Mesendoderm (in vitro differentiated cells): Measurements from ENCODE around the gene CPA4.
A peak's percentile ranks its signal among the peaks of the same experiment; 100 is the strongest.

Experiments
- DNase-seq: peaks from one replicate; pipeline ENCODE4 v3.0.0; 2013
- H2AK5ac ChIP-seq: 2 replicates; pipeline ENCODE4 v1.6.1; 2013; ENCODE audit warnings: low read length, inconsistent platforms
- H2BK120ac ChIP-seq: 2 replicates; pipeline ENCODE4 v1.6.1; 2013; ENCODE audit warnings: low read depth, mild to moderate bottlenecking, low read length, moderate library complexity, mixed read lengths
- H2BK15ac ChIP-seq: replicated peaks from 2 replicates; pipeline ENCODE4 v1.6.1; 2013; ENCODE audit warnings: low read depth, mild to moderate bottlenecking, moderate library complexity
- H2BK5ac ChIP-seq: 2 replicates; pipeline ENCODE4 v1.6.1; 2013; ENCODE audit warnings: low read length, inconsistent platforms
- H3K18ac ChIP-seq: 2 replicates; pipeline ENCODE4 v1.6.1; 2013; ENCODE audit warnings: mild to moderate bottlenecking, low read length, mixed read lengths
- H3K23ac ChIP-seq: one replicate; pipeline ENCODE4 v1.6.1; 2013; ENCODE audit warnings: low read length
- H3K27ac ChIP-seq: 2 replicates; pipeline ENCODE4 v1.5.1; 2013; ENCODE audit warnings: low read depth, mild to moderate bottlenecking, inconsistent platforms, low read length, moderate library complexity
- H3K27me3 ChIP-seq: 2 replicates; pipeline ENCODE4 v1.6.1; 2013; ENCODE audit warnings: low read length, control low read depth, mild to moderate bottlenecking, inconsistent platforms; ENCODE audit not compliant: insufficient read depth, poor library complexity
- H3K36me3 ChIP-seq: 2 replicates; pipeline ENCODE4 v1.6.1; 2013; ENCODE audit warnings: low read length, inconsistent platforms; ENCODE audit not compliant: control insufficient read depth, insufficient read depth
- H3K4ac ChIP-seq: one replicate; pipeline ENCODE4 v1.6.1; 2013; ENCODE audit warnings: low read depth, mild to moderate bottlenecking, low read length, moderate library complexity
- H3K4me1 ChIP-seq: 2 replicates; pipeline ENCODE4 v1.6.1; 2013; ENCODE audit warnings: low read depth, low read length, inconsistent platforms; ENCODE audit not compliant: control insufficient read depth
- H3K4me2 ChIP-seq: 2 replicates; pipeline ENCODE4 v1.6.1; 2013; ENCODE audit warnings: low read length
- H3K4me3 ChIP-seq: 2 replicates; pipeline ENCODE4 v1.5.1; 2013; ENCODE audit warnings: mild to moderate bottlenecking, low read length
- H3K56ac ChIP-seq: one replicate; pipeline ENCODE4 v1.6.1; 2013; ENCODE audit warnings: low read length
- H3K79me1 ChIP-seq: 2 replicates; pipeline ENCODE4 v1.6.1; 2013; ENCODE audit warnings: low read length, inconsistent platforms
- H3K79me2 ChIP-seq: 2 replicates; pipeline ENCODE4 v1.6.1; 2013; ENCODE audit warnings: mild to moderate bottlenecking, low read length; ENCODE audit not compliant: control insufficient read depth, insufficient read depth
- H3K9ac ChIP-seq: 2 replicates; pipeline ENCODE4 v1.6.1; 2013; ENCODE audit warnings: low read length, inconsistent platforms
- H4K5ac ChIP-seq: one replicate; pipeline ENCODE4 v1.6.1; 2013; ENCODE audit warnings: low read length
- H4K8ac ChIP-seq: one replicate; pipeline ENCODE4 v1.6.1; 2013; ENCODE audit warnings: low read depth, mild to moderate bottlenecking, control low read depth, low read length, moderate library complexity
- WGBS: extraction: QIAGEN DNeasy Blood & Tissue Kit; methylation state at CpG from one replicate; pipeline ENCODE4 v1.1.7; 2013; ENCODE audit warnings: low lambda C conversion rate, missing lambda C conversion rate; ENCODE audit not compliant: insufficient coverage; ENCODE audit errors: extremely low coverage; 5-methylcytosine and 5-hydroxymethylcytosine counted together

CPA4 gene

DNA sequence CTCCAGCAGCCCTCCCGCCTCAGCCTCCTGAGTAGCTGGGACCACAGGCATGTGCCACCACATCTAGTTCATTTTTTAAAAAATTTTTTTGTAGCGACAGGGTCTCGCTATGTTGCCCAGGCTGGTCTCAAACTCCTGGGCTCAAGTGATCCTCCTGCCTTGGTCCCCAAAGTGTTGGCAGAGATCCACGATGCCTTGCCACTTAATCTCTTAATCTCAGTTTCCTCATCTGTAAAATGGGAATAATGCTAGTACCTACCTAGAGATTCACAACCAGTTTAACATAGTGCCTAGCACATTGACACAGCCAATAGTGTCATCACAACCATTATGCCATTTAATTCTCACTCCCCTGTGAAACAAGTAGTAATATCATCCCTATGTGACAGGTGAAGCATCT, 4.8 kb upstream of the CPA4 start:
- H3K56ac ChIP-seq = no peak overlapping the region
- no peak overlapping the region for H3K18ac ChIP-seq
- no peaks in the 10 kb centered on the region for H3K27me3 ChIP-seq
- H2BK15ac ChIP-seq = no peak overlapping the region
- H3K79me2 ChIP-seq = no peaks in the 10 kb centered on the region
- no peak overlapping the region for H3K9ac ChIP-seq
- H2AK5ac ChIP-seq = no peak overlapping the region
- H2BK120ac ChIP-seq = no peak overlapping the region
- H3K4me3 ChIP-seq = no peak overlapping the region
- H3K27ac ChIP-seq = no peak overlapping the region
- H3K4me2 ChIP-seq = no peak overlapping the region
- no peak overlapping the region for H4K5ac ChIP-seq
- no peaks in the 10 kb centered on the region for H3K36me3 ChIP-seq
- no peaks in the 10 kb centered on the region for H3K4me1 ChIP-seq
- no peak overlapping the region for H3K4ac ChIP-seq
- no peak overlapping the region for H4K8ac ChIP-seq
- no CpG with 5 or more reads among the region's 4 CpGs for WGBS
- H3K23ac ChIP-seq = no peak overlapping the region
- no peak overlapping the region for H2BK5ac ChIP-seq
- no peak for DNase-seq
- no peaks in the 10 kb centered on the region for H3K79me1 ChIP-seq

- Histone ChIP-seq H2BK15ac (no peak overlapping the region), H3K4me3 (no peak overlapping the region), H3K4me1 (no peaks in the 10 kb centered on the region), H3K4me2 (no peak overlapping the region), H3K27me3 (no peaks in the 10 kb centered on the region), H3K9ac (no peak overlapping the region), H4K5ac (no peak overlapping the region), H3K4ac (no peak overlapping the region), H2BK120ac (no peak overlapping the region), H3K79me1 (no peaks in the 10 kb centered on the region), H3K18ac (no peak overlapping the region), H3K56ac (no peak overlapping the region), H3K27ac (no peak overlapping the region), H2BK5ac (no peak overlapping the region), H3K36me3 (no peaks in the 10 kb centered on the region), H4K8ac (no peak overlapping the region), H2AK5ac (no peak overlapping the region), H3K79me2 (no peaks in the 10 kb centered on the region), H3K23ac (no peak overlapping the region)
- no peak for DNase-seq
- WGBS = no CpG with 5 or more reads among the region's 5 CpGs
Measured at GRCh38 chr7:130288829-130289228, 4.1 kb upstream of the CPA4 start.

DNA sequence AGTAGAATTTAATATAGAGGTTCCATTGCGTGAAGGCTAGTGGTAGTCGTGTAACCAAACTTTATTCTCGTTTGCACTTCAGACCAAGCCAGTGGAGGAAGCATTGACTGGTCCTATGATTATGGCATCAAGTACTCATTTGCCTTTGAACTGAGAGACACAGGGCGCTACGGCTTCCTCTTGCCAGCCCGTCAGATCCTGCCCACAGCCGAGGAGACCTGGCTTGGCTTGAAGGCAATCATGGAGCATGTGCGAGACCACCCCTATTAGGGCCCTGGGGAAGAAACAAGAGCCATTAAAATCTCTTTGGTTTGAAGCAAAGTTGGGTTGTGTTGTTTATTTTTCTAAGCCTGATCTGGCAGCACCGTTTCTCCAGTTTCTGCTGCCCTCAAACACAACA, 3.5 kb upstream of the CPA4 start:
- DNase-seq = no peak
- no peak overlapping the region for H4K5ac ChIP-seq
- no CpG with 5 or more reads among the region's 9 CpGs for WGBS

GRCh38 chr7:130290745-130291144, 2.2 kb upstream of the CPA4 start:
- Histone ChIP-seq H3K23ac (no peak overlapping the region), H3K27ac (no peak overlapping the region), H2AK5ac (no peak overlapping the region), H3K56ac (no peak overlapping the region), H2BK120ac (no peak overlapping the region), H3K4me1 (no peaks in the 10 kb centered on the region), H4K5ac (no peak overlapping the region), H3K18ac (no peak overlapping the region), H2BK15ac (no peak overlapping the region), H3K27me3 (no peaks in the 10 kb centered on the region), H4K8ac (no peak overlapping the region), H3K36me3 (no peaks in the 10 kb centered on the region), H2BK5ac (no peak overlapping the region), H3K4ac (no peak overlapping the region), H3K4me2 (no peak overlapping the region), H3K4me3 (no peak overlapping the region), H3K79me1 (no peaks in the 10 kb centered on the region), H3K79me2 (no peaks in the 10 kb centered on the region), H3K9ac (no peak overlapping the region)
- WGBS = no CpG with 5 or more reads among the region's 6 CpGs
- peak; percentile 34 for DNase-seq

More for the DNA sequence above, 3.5 kb upstream of the CPA4 start:
- Histone ChIP-seq H2BK15ac (no peak overlapping the region), H4K8ac (no peak overlapping the region), H3K18ac (no peak overlapping the region), H3K23ac (no peak overlapping the region), H3K79me2 (no peaks in the 10 kb centered on the region), H3K56ac (no peak overlapping the region), H3K9ac (no peak overlapping the region), H2BK5ac (no peak overlapping the region), H3K4ac (no peak overlapping the region), H3K79me1 (no peaks in the 10 kb centered on the region), H3K4me1 (no peaks in the 10 kb centered on the region), H2BK120ac (no peak overlapping the region), H3K27ac (no peak overlapping the region), H2AK5ac (no peak overlapping the region), H3K4me2 (no peak overlapping the region), H3K4me3 (no peak overlapping the region), H3K36me3 (no peaks in the 10 kb centered on the region), H3K27me3 (no peaks in the 10 kb centered on the region)

DNA sequence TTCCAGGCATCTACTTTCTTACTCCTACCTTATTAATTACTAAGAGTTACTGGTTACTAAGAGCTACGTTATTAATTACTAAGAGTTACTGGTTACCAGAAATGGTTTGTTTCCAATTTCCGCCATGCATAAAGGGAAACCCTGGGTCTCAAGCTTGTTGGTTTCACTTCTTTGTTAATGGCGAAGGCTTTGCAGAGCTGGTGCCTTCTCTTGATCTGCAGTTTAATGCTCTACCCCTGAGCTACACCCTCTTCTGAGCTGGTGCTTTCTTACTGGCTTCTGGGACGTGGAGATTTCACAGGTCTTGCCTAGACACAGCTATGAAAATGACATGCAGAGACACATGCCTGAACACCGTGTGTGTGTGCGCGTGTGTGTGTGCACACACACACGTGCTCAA, 560 bp downstream of the CPA4 start:
- no peaks in the 10 kb centered on the region for H3K79me2 ChIP-seq
- H4K8ac ChIP-seq = no peak overlapping the region
- no peak overlapping the region for H3K4me2 ChIP-seq
- H3K27ac ChIP-seq = no peak overlapping the region
- no peak overlapping the region for H2BK120ac ChIP-seq
- no peaks in the 10 kb centered on the region for H3K27me3 ChIP-seq
- H3K36me3 ChIP-seq = no peaks in the 10 kb centered on the region
- no CpG with 5 or more reads among the region's 8 CpGs for WGBS
- H3K4me3 ChIP-seq = no peak overlapping the region
- H2BK15ac ChIP-seq = no peak overlapping the region
- H3K18ac ChIP-seq = no peak overlapping the region
- H3K4ac ChIP-seq = no peak overlapping the region
- H3K79me1 ChIP-seq = no peaks in the 10 kb centered on the region
- no peak overlapping the region for H3K56ac ChIP-seq
- H3K9ac ChIP-seq = no peak overlapping the region
- no peak overlapping the region for H3K23ac ChIP-seq
- no peaks in the 10 kb centered on the region for H3K4me1 ChIP-seq
- H4K5ac ChIP-seq = no peak overlapping the region
- H2AK5ac ChIP-seq = no peak overlapping the region
- no peak for DNase-seq
- no peak overlapping the region for H2BK5ac ChIP-seq

DNA sequence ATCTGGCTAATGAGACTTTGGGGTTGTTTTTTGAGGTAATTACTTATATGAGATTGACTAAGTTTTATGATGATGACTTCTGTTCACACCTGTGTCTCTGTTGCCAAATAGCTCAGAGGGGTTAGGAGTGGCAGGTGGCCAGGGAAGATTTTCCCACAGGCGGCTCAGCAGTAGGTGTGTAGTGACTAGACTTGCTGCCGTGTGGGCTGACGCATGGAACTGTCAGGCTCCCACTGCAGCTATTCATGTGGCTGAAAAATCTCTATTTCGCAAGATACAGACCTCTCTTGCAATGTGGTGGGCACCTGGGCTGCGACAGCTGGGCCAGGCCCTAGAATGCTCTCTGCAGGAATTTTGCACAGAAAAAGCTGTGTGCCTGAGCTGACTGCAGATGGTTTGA, 1.4 kb downstream of the CPA4 start:
- no peak overlapping the region for H2BK15ac ChIP-seq
- no peak for DNase-seq
- H3K23ac ChIP-seq = no peak overlapping the region
- H3K4me3 ChIP-seq = no peak overlapping the region
- H3K79me2 ChIP-seq = no peaks in the 10 kb centered on the region
- H3K18ac ChIP-seq = no peak overlapping the region
- WGBS = no CpG with 5 or more reads among the region's 5 CpGs
- H2BK5ac ChIP-seq = no peak overlapping the region
- H2AK5ac ChIP-seq = no peak overlapping the region
- no peaks in the 10 kb centered on the region for H3K79me1 ChIP-seq
- no peak overlapping the region for H3K4me2 ChIP-seq
- H4K8ac ChIP-seq = no peak overlapping the region
- no peak overlapping the region for H3K27ac ChIP-seq
- no peak overlapping the region for H3K9ac ChIP-seq
- no peaks in the 10 kb centered on the region for H3K27me3 ChIP-seq
- H4K5ac ChIP-seq = no peak overlapping the region
- H3K4ac ChIP-seq = no peak overlapping the region
- H2BK120ac ChIP-seq = no peak overlapping the region
- H3K4me1 ChIP-seq = no peaks in the 10 kb centered on the region
- no peak overlapping the region for H3K56ac ChIP-seq
- H3K36me3 ChIP-seq = no peaks in the 10 kb centered on the region
